ENCODE data around the gene GHSR.

- TF ChIP-seq POLR2A (IDR thresholded peaks at IDR 0.05; ENCODE audit: extremely low read depth, insufficient read length), result no peak
- TF ChIP-seq, protein P1, sequence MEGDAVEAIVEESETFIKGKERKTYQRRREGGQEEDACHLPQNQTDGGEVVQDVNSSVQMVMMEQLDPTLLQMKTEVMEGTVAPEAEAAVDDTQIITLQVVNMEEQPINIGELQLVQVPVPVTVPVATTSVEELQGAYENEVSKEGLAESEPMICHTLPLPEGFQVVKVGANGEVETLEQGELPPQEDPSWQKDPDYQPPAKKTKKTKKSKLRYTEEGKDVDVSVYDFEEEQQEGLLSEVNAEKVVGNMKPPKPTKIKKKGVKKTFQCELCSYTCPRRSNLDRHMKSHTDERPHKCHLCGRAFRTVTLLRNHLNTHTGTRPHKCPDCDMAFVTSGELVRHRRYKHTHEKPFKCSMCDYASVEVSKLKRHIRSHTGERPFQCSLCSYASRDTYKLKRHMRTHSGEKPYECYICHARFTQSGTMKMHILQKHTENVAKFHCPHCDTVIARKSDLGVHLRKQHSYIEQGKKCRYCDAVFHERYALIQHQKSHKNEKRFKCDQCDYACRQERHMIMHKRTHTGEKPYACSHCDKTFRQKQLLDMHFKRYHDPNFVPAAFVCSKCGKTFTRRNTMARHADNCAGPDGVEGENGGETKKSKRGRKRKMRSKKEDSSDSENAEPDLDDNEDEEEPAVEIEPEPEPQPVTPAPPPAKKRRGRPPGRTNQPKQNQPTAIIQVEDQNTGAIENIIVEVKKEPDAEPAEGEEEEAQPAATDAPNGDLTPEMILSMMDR (IDR thresholded peaks at IDR 0.05; ENCODE audit: low read depth, low read length), result no peak
- no peak for TF ChIP-seq MAX (IDR thresholded peaks at IDR 0.05; ENCODE audit: low read depth, low read length)
Observed at GRCh38 chr3:172394692-172395091, 53.6 kb downstream of the GHSR start.

All from NB4 (cell line).